Right atrium auricular region (tissue), 2 donors: Measurements from ENCODE around the gene ARVCF. TPM values are rescaled to one million over a fixed set of nuclear protein-coding genes. Genes with fewer than 3 reads are reported as not detected.

Experiments
- DNase-seq: peaks from one replicate; pipeline ENCODE4 v3.0.0-alpha.2; 2019; ENCODE audit warnings: low spot score
- H3K27ac ChIP-seq, 2 donors: fragments of 200-600 bp; sonication (generic); 1 replicate in 1 of 2; 2 replicates in 1 of 2; pipeline ENCODE4 v1.5.1; 2016 to 2019
- H3K27me3 ChIP-seq, 2 donors: fragments of 200-600 bp; sonication (generic); one replicate each; pipeline versions ENCODE4 v1.5.1 to v1.6.0; 2017 to 2019
- H3K36me3 ChIP-seq: fragments of 200-600 bp; sonication (generic); one replicate; pipeline ENCODE4 v1.5.1; 2016
- H3K4me1 ChIP-seq, 2 donors: fragments of 200-600 bp; sonication (generic); one replicate each; pipeline versions ENCODE4 v1.5.1 to v1.6.0; 2017 to 2019
- H3K4me3 ChIP-seq, 2 donors: fragments of 200-600 bp; sonication (generic); 1 replicate in 1 of 2; 2 replicates in 1 of 2; pipeline ENCODE4 v1.5.1; 2017 to 2019; ENCODE audit warnings: mild to moderate bottlenecking in 1 of 2, moderate library complexity in 1 of 2
- H3K9me3 ChIP-seq, 2 donors: fragments of 200-600 bp; sonication (generic); one replicate each; pipeline ENCODE4 v1.5.1; 2019
- CTCF ChIP-seq, 2 donors: fragments of 200-600 bp; sonication (generic); IDR thresholded peaks; one replicate each; pipeline ENCODE4 v1.5.1; 2019; ENCODE audit warnings: antibody characterized with exemption in 2 of 2
- microRNA counts, 2 donors: library from miRNA; unstranded; fragments of <30 nt; microRNA quantifications; one replicate each; lab custom pipeline; 2016 to 2017
- microRNA-seq, 2 donors: library from miRNA; unstranded; fragments of <30 nt; microRNA quantifications; one replicate each; pipeline ENCODE4, GENCODE V29; 2016 to 2017; ENCODE audit warnings: borderline number of aligned reads in 2 of 2, borderline replicate concordance in 1 of 2
- total RNA-seq, 2 donors: library from RNA; depleted of rRNA; stranded (reverse); fragments of >200 nt; gene quantifications; one replicate each; pipeline ENCODE4 v1.1.0, GENCODE V29; 2016

ARVCF gene
- total RNA-seq, 2 donors from 2014 or later = 16.7 to 35.8 TPM

GRCh38 chr22:19923914-19924513 is 92.6 kb downstream of the ARVCF start:
- H3K9me3 ChIP-seq = no peaks in the 10 kb centered on the region
- no peaks in the 10 kb centered on the region for H3K4me1 ChIP-seq
- H3K27ac ChIP-seq = no peak overlapping the region
- H3K36me3 ChIP-seq = no peaks in the 10 kb centered on the region
- no peak overlapping the region for H3K4me3 ChIP-seq
- no peaks in the 10 kb centered on the region for H3K27me3 ChIP-seq
- TF ChIP-seq CTCF (IDR thresholded peaks at IDR 0.05) = no peak
- no peak for DNase-seq

- no peak for DNase-seq
- H3K4me3 ChIP-seq = no peak overlapping the region
- H3K27ac ChIP-seq = no peak overlapping the region
- no peaks in the 10 kb centered on the region for H3K27me3 ChIP-seq
- TF ChIP-seq CTCF (IDR thresholded peaks at IDR 0.05) = no peak
- H3K9me3 ChIP-seq = no peaks in the 10 kb centered on the region
- H3K36me3 ChIP-seq = peaks cover 23% of the 10 kb centered on the region
- no peaks in the 10 kb centered on the region for H3K4me1 ChIP-seq
Measured at GRCh38 chr22:19921544-19922081, 95.0 kb downstream of the ARVCF start.

MicroRNAs within 50 kb of the gene (microRNA counts, 767-probe panel; counts per million panel counts)
- microRNA hsa-miR-185-5p (lab: Ali Mortazavi, UCI) = 3,108 to 6,495 counts per million in 2 donors

Small RNAs within 50 kb of the gene (microRNA-seq; reads per million reads assigned to microRNA genes)
- gene MIR185 (1,234 to 1,679 reads per million in 2 donors), gene MIR4761 (0 reads per million in 2 donors)

Other genes with a start within 250 kb of the ARVCF start
- gene GNB1L, start 161.9 kb downstream of the ARVCF start, total RNA-seq = 1 to 10 TPM; 2.6 to 4.7 TPM
- 1 to 10 TPM; 7.9 to 8.1 TPM for gene RTL10, start 161.9 kb downstream of the ARVCF start, total RNA-seq
- gene COMT, start 75.1 kb downstream of the ARVCF start, total RNA-seq = 100 to 1,000 TPM; 142 to 195 TPM
- gene TXNRD2, start 75.0 kb downstream of the ARVCF start, total RNA-seq = 10 to 100 TPM; 16.2 to 18.4 TPM
- 100 to 1,000 TPM in 1 of 2 donors, 10 to 100 TPM in 1; 95.2 to 101 TPM for gene TANGO2, start 4.3 kb upstream of the ARVCF start, total RNA-seq
- gene DGCR8, start 63.4 kb upstream of the ARVCF start, total RNA-seq = 10 to 100 TPM in 1 of 2 donors, 1 to 10 TPM in 1; 8.3 to 12.1 TPM
- 10 to 100 TPM; 63.6 to 96.5 TPM for gene RANBP1, start 99.3 kb upstream of the ARVCF start, total RNA-seq
- gene TRMT2A, start 100.4 kb upstream of the ARVCF start, total RNA-seq = 10 to 100 TPM; 16.0 to 17.6 TPM
- gene ZDHHC8, start 115.0 kb upstream of the ARVCF start, total RNA-seq = 10 to 100 TPM; 13.5 to 16.6 TPM
- under 1 TPM in 1 of 2 donors, not detected in 1; 0.43 TPM for gene CCDC188, start 134.2 kb upstream of the ARVCF start, total RNA-seq